K562 (cell line): Measurements from ENCODE around the gene ALK. TPM values are rescaled to one million over a fixed set of nuclear protein-coding genes. Genes with fewer than 3 reads are reported as not detected.

Experiments used
- ATAC-seq: fragments of 200-7000 bp; cut with Tn5 transposase; 3 replicates; pipeline ENCODE4 v1.9.1; 2020; ENCODE audit warnings: moderate library complexity
- BruUV-seq: library from RNA; stranded (reverse); fragments of 400-500 nt; replicated peaks from 2 replicates; lab custom pipeline; 2021; lab: Mats Ljungman, UMichigan
- CTCF ChIA-PET: fragments of 300-600 bp; formaldehyde crosslinking; extraction: SDS; loops from one replicate; lab custom pipeline; 2021; ENCODE audit warnings: low intra/inter-chr PET ratio; lab: Yijun Ruan, JAX
- POLR2A ChIA-PET: fragments of 300-600, 350-650 bp; sonication (Branson Sonifier 250); formaldehyde crosslinking; extraction: SDS; loops from one replicate; lab custom pipeline; 2021; ENCODE audit warnings: antibody characterized with exemption, inconsistent platforms; lab: Yijun Ruan, JAX
- DNase-seq, 4 experiments: peaks; one replicate each; pipeline versions ENCODE4 v3.0.0 to v3.0.0-alpha.2; 2011 to 2018; ENCODE audit warnings: low spot score in 3 of 4, mixed read lengths in 3 of 4; ENCODE audit errors: extremely low read depth in 1 of 4
- FAIRE-seq: peaks from 2 replicates; lab custom pipeline; 2011; peaks lifted over from hg19 to GRCh38; lab: Jason Lieb, UNC
- H2AFZ ChIP-seq: 2 replicates; pipeline ENCODE4 v1.6.0; 2011; ENCODE audit warnings: low read depth, low read length, control low read depth, inconsistent platforms
- H3K27ac ChIP-seq: fragments of 200-600 bp; 3 replicates; pipeline ENCODE4 v1.8.0; 2011; ENCODE audit warnings: low read depth, mild to moderate bottlenecking, control low read depth, inconsistent platforms, low read length, moderate library complexity, mixed read lengths; ENCODE audit errors: extremely low read depth
- H3K27me3 ChIP-seq, 2 experiments: fragments of 300-600 bp in 1 of 2; 2 replicates in 1 of 2; 3 replicates in 1 of 2; pipeline versions ENCODE4 v1.6.0 to v1.8.0; 2011; ENCODE audit warnings: inconsistent platforms in 2 of 2, low read length in 2 of 2, mild to moderate bottlenecking in 1 of 2, mixed read lengths in 1 of 2, moderate library complexity in 1 of 2; ENCODE audit not compliant: control insufficient read depth in 2 of 2, insufficient read depth in 2 of 2
- H3K36me3 ChIP-seq: fragments of 300-600 bp; 3 replicates; pipeline ENCODE4 v1.8.0; 2011; ENCODE audit warnings: mild to moderate bottlenecking, low read length, inconsistent platforms; ENCODE audit not compliant: control insufficient read depth, insufficient read depth
- H3K4me1 ChIP-seq, 2 experiments: fragments of 200-600 bp in 1 of 2; replicated peaks in 1 of 2; 2 replicates in 1 of 2; 3 replicates in 1 of 2; pipeline versions ENCODE4 v1.5.1 to v1.8.0; 2011; ENCODE audit warnings: inconsistent platforms in 2 of 2, low read length in 2 of 2, mild to moderate bottlenecking in 1 of 2, mixed read lengths in 1 of 2, moderate library complexity in 1 of 2; ENCODE audit not compliant: control insufficient read depth in 2 of 2, insufficient read depth in 2 of 2
- H3K4me2 ChIP-seq: 2 replicates; pipeline ENCODE4 v1.6.1; 2011; ENCODE audit warnings: low read length, control low read depth, inconsistent platforms, mixed read lengths; ENCODE audit not compliant: insufficient read depth
- H3K4me3 ChIP-seq: fragments of 200-600 bp; sonication (generic), shearing (Covaris generic); 2 replicates; pipeline ENCODE4 v1.5.1; 2016; ENCODE audit warnings: control low read depth, inconsistent platforms
- H3K79me2 ChIP-seq: fragments of 200-600 bp; 3 replicates; pipeline ENCODE4 v1.8.0; 2011; ENCODE audit warnings: low read length, inconsistent platforms; ENCODE audit not compliant: control insufficient read depth, insufficient read depth
- H3K9ac ChIP-seq, 2 experiments: 2 replicates each; pipeline versions ENCODE4 v1.6.0 to v1.6.1; 2011; ENCODE audit warnings: low read depth in 2 of 2, low read length in 2 of 2, control low read depth in 1 of 2, inconsistent platforms in 1 of 2, mild to moderate bottlenecking in 1 of 2, mixed read lengths in 1 of 2; ENCODE audit not compliant: insufficient read depth in 1 of 2
- H3K9me1 ChIP-seq: one replicate; pipeline ENCODE4 v1.6.0; 2011; ENCODE audit warnings: inconsistent platforms, mild to moderate bottlenecking, low read length, moderate library complexity; ENCODE audit not compliant: control insufficient read depth, insufficient read depth
- H3K9me3 ChIP-seq: replicated peaks from 2 replicates; pipeline ENCODE4 v1.5.1; 2011; ENCODE audit warnings: low read depth, low read length, inconsistent platforms; ENCODE audit not compliant: control insufficient read depth, insufficient read depth
- H4K20me1 ChIP-seq: replicated peaks from 2 replicates; pipeline ENCODE4 v1.6.1; 2011; ENCODE audit warnings: low read length, inconsistent platforms, mixed read lengths; ENCODE audit not compliant: control insufficient read depth, insufficient read depth
- DEAF1 ChIP-seq: fragments of 450-650 bp; formaldehyde crosslinking; IDR thresholded peaks from 2 replicates; pipeline ENCODE4 v1.4.0; 2020; ENCODE audit warnings: mild to moderate bottlenecking, moderate library complexity
- PBX2 ChIP-seq, 2 experiments: IDR thresholded peaks in 1 of 2; conservative IDR thresholded peaks in 1 of 2; 2 replicates each; pipeline ENCODE4 v1.6.1; 2016; ENCODE audit warnings: low read depth in 2 of 2, mild to moderate bottlenecking in 1 of 2, missing compliant biosample characterization in 1 of 2, missing genetic modification characterization in 1 of 2, moderate library complexity in 1 of 2
- POLR2B ChIP-seq: fragments of 450-650 bp; IDR thresholded peaks from 2 replicates; pipeline ENCODE4 v1.6.1; 2018; ENCODE audit warnings: low read depth; ENCODE audit not compliant: partially characterized antibody
- TGIF2 ChIP-seq: sonication (generic); formaldehyde crosslinking; IDR thresholded peaks from 2 replicates; pipeline ENCODE4 v1.8.1; 2022; ENCODE audit warnings: mild to moderate bottlenecking, missing genetic modification reagents, moderate library complexity
- ZNF384 ChIP-seq: IDR thresholded peaks from 2 replicates; pipeline ENCODE4 v1.6.1; 2012; ENCODE audit warnings: low read depth, low read length, improper control_type of control experiment
- ZNF592 ChIP-seq: fragments of 450-650 bp; IDR thresholded peaks from 2 replicates; pipeline ENCODE4 v1.6.1; 2017; ENCODE audit warnings: antibody characterized with exemption, mild to moderate bottlenecking
- WGBS: fragments of 100-300 bp; shearing (Covaris generic); methylation state at CpG from one replicate; pipeline ENCODE4 v1.1.6; 2016; ENCODE audit warnings: low coverage, mixed read lengths; ENCODE audit not compliant: insufficient coverage; ENCODE audit errors: missing lambda C conversion rate; 5-methylcytosine and 5-hydroxymethylcytosine counted together
- in situ Hi-C: fragments of 300-500 bp; cut with MboI; formaldehyde crosslinking; loops from 4 replicates; pipeline ENCODE4 v1.15.0; 2018; ENCODE audit warnings: inconsistent platforms, mixed read lengths
- intact Hi-C: fragments of 100-400 bp; cut with micrococcal nuclease; formaldehyde crosslinking; loops from 2 replicates; pipeline ENCODE4 v1.14.2; 2022
- polyA plus RNA-seq, 8 experiments: library from polyadenylated mRNA; depleted of rRNA in 4 of 8; stranded (reverse) in 5 of 8; unstranded in 3 of 8; fragments of >200 nt; fragmentation: Nextera tagmentation in 2 of 8; fragmentation: Illumina TruSeq in 1 of 8; extraction: Ambion mirVana in 2 of 8; extraction: Trizol in 1 of 8; gene quantifications; 2 replicates each; pipeline versions ENCODE4 v1.2.1 to v1.2.3, GENCODE V29; 2011 to 2014; ENCODE audit warnings: inconsistent platforms in 1 of 8, missing spikeins in 1 of 8
- total RNA-seq, 7 experiments: library from RNA; depleted of rRNA in 6 of 7; stranded (reverse); fragments of >200 nt in 6 of 7; fragmentation: Illumina TruSeq in 2 of 7; extraction: Trizol in 2 of 7; gene quantifications; 2 replicates each; pipeline versions ENCODE4 v1.2.1 to v1.2.3, GENCODE V29; 2011 to 2021; ENCODE audit warnings: low replicate concordance in 1 of 7

The ALK gene
- total and polyA plus RNA-seq, 9 of the 15 experiments (the other 6 are each of a cell fraction or from before 2014, with no cell fraction given) = not detected

- in situ Hi-C loops (no loop called here), intact Hi-C loops (no loop called here)
- H3K9ac ChIP-seq = no peak overlapping the region; a peak in 1 of 4 replicates
- H3K27ac ChIP-seq = no peak overlapping the region
- TF ChIP-seq ZNF384 (no peak), TGIF2 (CRISPR knock-in tag) (no peak), POLR2B (no peak)
- no peak overlapping the region for H3K4me3 ChIP-seq
- H3K27me3 ChIP-seq = peaks cover 0 to 55% of the 10 kb centered on the region in 2 experiments; a peak in 2 of 5 replicates
- no peak overlapping the region for H2AFZ ChIP-seq
- ATAC-seq (no peak), FAIRE-seq (no peak), DNase-seq (no peak)
- peaks cover 2% of the 10 kb centered on the region for H4K20me1 ChIP-seq
- H3K36me3 ChIP-seq = no peaks in the 10 kb centered on the region
- CTCF ChIA-PET = no interaction called here
- no peak overlapping the region for H3K4me2 ChIP-seq
- H3K79me2 ChIP-seq = no peaks in the 10 kb centered on the region
- no TSS peak for BruUV-seq
- POLR2A ChIA-PET = interaction anchor here (0.7 kb wide), 1 partner anchor 48 kb away, joined by 4 read pairs; no protein-coding TSS in a partner anchor
- H3K4me1 ChIP-seq = no peaks in the 10 kb centered on the region
- H3K9me3 ChIP-seq = no peaks in the 10 kb centered on the region
- WGBS = 2% methylated on average over 6 of the region's 6 CpGs
- H3K9me1 ChIP-seq = no peaks in the 10 kb centered on the region
Measured at GRCh38 chr2:29218071-29218470, 703.3 kb downstream of the ALK start.

GRCh38 chr2:29216609-29216909 lies 704.8 kb downstream of the ALK start:
- Histone ChIP-seq H3K36me3 (no peaks in the 10 kb centered on the region), H3K9me1 (no peaks in the 10 kb centered on the region), H2AFZ (no peak overlapping the region), H4K20me1 (peaks cover 2% of the 10 kb centered on the region), H3K4me3 (no peak overlapping the region), H3K9ac (no peak overlapping the region), H3K4me2 (no peak overlapping the region), H3K4me1 (no peaks in the 10 kb centered on the region), H3K27ac (no peak overlapping the region), H3K9me3 (no peaks in the 10 kb centered on the region), H3K79me2 (no peaks in the 10 kb centered on the region), H3K27me3 (peaks cover 0 to 45% of the 10 kb centered on the region in 2 experiments; a peak in 2 of 5 replicates)
- WGBS = 3% methylated on average over 5 of the region's 5 CpGs
- FAIRE-seq (no peak), ATAC-seq (no peak), DNase-seq (no peak)
- intact Hi-C loops (no loop called here), in situ Hi-C loops (no loop called here)
- BruUV-seq = no TSS peak
- ChIA-PET CTCF (no interaction called here), POLR2A (no interaction called here)
- TF ChIP-seq PBX2 (CRISPR knock-in tag; IDR thresholded peaks at IDR 0.05; ENCODE audit: low read depth) = no peak
- TF ChIP-seq PBX2 (tag; conservative IDR thresholded peaks at IDR 0.05; ENCODE audit: low read depth) = no peak
- no peak for TF ChIP-seq ZNF592
- no peak for TF ChIP-seq DEAF1 (CRISPR knock-in tag)
